ENCODE results near the gene MAP3K15.

Gene MAP3K15

DNA sequence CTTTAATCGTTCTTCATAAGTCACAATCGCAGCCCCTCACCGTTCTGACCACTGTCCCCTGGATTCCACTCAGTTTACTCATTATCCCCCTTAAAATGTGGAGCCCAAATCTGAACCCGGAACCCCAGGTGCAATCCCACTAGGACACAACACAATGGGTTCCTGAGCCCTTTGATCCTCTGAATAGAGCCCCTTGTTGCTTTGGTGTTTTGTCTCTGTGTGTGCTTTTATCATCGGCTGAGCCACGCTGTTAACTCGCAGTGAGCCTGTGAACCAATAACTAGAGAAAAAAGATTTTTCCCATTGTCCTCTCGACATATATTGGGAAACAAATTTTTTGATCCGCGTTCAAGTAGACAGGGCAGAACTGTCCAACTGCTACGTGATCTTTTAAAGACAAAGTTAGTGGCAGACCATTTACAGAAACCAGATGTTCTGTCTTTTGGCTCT, 172.2 kb downstream of the MAP3K15 start:
- no peak for DNase-seq (ENCODE audit: low read depth)

- DNase-seq (ENCODE audit: low read depth): no peak
These were observed 172.9 kb downstream of the MAP3K15 start for GRCh38 chrX:19342331-19342906.

DNA sequence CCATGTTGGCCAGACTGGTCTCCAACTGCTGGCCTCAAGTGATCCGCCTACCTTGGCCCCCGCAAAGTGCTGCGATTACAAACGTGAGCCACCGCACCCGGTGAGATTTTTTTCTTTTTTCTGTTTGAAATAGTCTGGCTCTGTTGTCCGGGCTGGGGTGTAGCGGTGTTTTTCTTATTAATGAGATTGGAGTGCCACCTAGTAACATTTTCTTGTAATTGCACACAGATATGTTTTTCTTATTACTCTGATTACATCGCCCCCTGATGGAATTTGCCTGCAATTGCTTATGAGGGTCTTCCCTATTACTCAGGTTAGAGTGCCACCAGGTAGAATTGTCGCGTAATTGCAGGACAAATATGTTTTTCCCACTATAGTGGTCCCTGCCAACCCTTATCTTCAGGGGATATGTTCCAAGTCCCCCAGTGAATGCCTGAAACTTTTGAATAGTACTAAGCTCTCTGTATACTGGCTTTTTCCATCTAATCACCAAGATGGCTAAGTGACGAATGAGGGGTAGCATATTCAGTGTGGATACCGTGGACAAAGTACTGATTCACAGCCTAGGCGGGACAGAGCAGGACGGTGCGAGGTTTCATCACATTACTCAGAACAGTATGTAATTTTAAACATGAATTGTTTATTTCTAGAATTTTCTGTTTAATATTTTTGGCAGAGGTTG, 180.2 kb downstream of the MAP3K15 start:
- peak; percentile 56 for DNase-seq (ENCODE audit: low read depth)

DNA sequence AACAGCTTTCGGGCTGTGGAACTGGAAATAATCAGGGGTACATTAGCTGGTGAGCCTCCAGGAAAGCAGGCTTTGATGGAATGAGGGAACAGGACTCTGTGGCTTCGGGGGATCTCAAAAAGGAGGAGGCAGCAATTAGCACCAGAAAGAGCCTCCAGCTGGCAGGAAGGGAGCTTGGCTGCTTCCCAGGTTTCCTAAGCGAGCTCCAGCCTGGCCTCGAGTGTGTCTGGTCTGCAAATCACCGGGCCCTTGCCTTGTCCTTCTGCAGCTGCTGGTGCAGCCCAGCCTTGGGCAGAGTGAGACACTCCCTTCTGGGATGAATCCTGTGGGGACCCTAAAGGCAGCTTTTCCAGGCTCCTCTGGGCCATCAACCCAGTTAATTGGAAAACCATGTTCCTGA, 182.3 kb downstream of the MAP3K15 start:
- no peak for DNase-seq (ENCODE audit: low read depth)

GRCh38 chrX:19331831-19332230, 183.5 kb downstream of the MAP3K15 start:
- DNase-seq (ENCODE audit: low read depth): no peak

- no peak for DNase-seq (ENCODE audit: low read depth)
These were observed 188.7 kb downstream of the MAP3K15 start for GRCh38 chrX:19326567-19326966.
